SK-MEL-5 (cell line): ENCODE data around the gene RUSC1. TPM values are rescaled to one million over a fixed set of nuclear protein-coding genes. Genes with fewer than 3 reads are reported as not detected.
A peak's percentile ranks its signal among the peaks of the same experiment; 100 is the strongest.
"Not testable (repeated sequence)": the region's sequence is repeated elsewhere in the genome, so short reads cannot be mapped to it uniquely, and the experiment has no call there.

ENCODE experiments used
- DNase-seq: peaks from one replicate; pipeline ENCODE4 v3.0.0-alpha.2; 2016; ENCODE audit warnings: low read depth, low spot score
- in situ Hi-C: cut with HindIII; loops from 2 replicates; pipeline ENCODE4 v1.10.0; 2016; ENCODE audit warnings: low sequenced_read_pairs, high pct_unique_total_duplicates, low pct_unique_long_range_greater_than_20kb
- total RNA-seq: library from RNA; depleted of rRNA; stranded (reverse); fragments of >200 nt; shearing (Covaris generic); gene quantifications from 2 replicates; pipeline ENCODE4 v1.2.3, GENCODE V29; 2014

RUSC1 gene
- total RNA-seq, 1 experiment from 2014 or later, result 8.3 TPM

DNA sequence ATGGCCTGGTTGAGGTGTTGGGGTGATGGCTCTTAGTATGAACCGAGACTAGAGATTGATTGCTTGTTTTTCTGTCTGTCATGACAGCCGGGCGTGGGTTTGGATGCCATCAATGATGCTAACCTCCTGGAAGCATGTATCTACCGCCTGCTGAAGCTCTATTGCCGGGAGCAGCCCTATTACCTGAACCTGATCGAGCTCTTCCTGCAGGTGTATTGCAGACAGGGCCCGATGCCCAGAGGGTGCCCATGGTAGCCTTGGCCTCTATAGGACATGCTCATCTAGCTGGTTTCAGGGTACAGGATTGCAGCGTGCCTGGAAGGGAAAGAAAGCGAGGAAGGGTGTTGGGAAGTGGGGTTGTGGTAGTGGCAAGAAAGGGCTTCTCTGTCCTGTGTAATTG is 2.6 kb upstream of the RUSC1 start:
- DNase-seq, result no peak
- in situ Hi-C loops, result no loop called here

DNA sequence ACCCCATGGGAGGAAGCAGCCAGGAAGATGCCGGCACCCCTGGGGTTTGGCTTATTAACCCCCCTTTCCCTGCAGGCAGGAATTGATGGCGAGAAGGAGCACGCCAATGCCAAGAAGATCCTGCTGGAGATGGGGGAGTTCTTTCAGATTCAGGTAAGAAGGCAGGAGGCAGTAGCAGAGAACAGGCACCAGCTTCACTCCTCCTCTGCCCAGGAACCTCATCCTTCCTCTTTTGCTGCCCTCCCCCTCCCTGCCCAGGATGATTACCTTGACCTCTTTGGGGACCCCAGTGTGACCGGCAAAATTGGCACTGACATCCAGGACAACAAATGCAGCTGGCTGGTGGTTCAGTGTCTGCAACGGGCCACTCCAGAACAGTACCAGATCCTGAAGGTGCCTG is 1.2 kb upstream of the RUSC1 start:
- DNase-seq, result no peak
- in situ Hi-C loops, result no loop called here

DNA sequence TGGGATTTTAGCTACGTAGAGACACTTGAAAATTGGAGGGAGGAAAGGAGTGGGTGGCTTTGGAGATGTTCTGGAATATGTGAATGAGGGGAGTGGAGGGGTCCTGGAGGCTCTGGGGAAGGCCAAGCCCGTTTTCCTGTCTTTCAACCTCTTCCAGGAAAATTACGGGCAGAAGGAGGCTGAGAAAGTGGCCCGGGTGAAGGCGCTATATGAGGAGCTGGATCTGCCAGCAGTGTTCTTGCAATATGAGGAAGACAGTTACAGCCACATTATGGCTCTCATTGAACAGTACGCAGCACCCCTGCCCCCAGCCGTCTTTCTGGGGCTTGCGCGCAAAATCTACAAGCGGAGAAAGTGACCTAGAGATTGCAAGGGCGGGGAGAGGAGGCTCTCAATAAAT is 442 bp upstream of the RUSC1 start:
- no peak for DNase-seq
- in situ Hi-C loops, result no loop called here

DNA sequence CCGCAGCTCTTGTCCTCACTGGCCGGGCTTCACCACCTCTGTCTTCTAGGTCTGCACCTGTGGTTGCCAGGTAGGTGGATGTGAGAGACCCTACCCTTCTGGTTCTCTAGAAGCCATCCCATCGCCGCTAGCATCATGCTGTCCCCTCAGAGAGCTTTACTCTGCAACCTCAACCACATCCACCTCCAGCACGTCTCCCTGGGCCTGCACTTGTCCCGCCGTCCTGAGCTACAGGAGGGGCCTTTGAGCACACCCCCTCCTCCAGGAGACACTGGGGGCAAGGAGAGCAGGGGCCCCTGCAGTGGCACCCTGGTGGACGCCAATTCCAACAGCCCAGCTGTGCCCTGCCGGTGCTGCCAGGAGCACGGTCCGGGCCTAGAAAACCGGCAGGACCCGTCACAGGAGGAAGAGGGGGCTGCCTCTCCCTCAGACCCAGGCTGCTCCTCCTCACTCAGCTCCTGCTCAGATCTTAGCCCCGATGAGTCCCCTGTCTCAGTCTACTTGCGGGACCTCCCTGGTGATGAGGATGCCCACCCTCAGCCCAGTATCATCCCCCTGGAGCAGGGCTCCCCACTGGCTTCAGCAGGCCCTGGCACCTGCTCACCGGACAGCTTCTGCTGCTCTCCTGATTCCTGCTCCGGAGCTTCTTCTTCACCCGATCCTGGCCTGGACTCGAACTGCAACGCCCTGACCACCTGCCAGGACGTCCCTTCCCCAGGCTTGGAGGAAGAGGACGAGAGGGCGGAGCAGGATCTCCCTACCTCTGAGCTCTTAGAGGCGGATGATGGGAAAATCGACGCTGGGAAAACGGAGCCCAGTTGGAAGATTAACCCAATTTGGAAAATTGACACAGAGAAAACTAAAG is 1.2 kb downstream of the RUSC1 start:
- in situ Hi-C loops, result no loop called here
- no peak for DNase-seq

DNA sequence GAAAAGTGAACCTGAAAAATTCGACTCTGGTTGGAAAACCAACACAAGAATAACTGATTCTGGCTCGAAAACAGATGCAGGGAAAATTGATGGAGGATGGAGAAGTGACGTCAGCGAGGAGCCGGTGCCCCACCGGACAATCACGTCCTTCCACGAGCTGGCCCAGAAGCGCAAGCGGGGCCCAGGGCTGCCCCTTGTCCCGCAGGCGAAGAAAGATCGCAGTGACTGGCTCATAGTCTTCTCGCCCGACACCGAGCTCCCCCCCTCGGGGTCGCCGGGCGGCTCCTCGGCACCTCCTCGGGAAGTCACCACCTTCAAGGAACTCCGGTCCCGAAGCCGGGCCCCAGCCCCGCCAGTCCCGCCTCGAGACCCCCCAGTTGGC is 1.9 kb downstream of the RUSC1 start:
- in situ Hi-C loops, result no loop called here
- peak; percentile 30 for DNase-seq

DNA sequence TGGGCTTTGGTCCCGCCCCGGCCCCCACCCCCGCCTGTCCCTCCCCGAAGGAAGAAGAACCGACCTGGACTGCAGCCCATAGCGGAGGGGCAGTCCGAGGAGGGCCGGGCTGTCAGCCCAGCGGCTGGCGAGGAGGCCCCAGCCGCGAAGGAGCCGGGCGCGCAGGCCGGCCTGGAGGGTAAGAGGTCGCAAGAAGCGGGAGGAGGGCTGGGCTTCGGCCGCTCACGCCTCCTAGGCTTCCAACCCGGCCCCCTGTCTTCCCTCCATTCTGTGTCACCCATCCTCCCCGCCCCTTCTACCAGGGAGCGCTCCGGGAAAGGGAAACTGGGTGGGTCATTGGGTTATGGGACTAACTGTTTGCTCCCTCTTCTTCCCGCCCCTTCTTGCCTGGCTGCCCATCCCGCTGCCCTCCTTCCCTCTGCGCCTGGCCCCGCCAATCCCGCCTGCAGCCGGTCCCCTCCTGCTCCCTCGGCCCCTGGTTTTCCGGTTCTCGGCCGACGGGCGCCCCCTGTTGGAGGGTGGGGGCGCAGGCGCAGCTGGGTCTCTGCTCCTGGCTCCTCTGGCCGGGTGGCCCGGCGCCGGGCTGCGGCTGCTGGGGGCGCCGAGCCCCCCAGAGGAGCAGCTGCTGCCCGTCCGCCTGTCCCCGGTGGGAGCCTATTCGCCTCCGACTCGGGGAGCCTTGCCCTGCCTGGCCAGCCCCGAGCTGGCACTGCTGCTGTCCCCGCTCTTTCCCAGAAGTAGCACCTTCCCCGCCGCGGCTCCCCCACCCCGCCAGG is 2.4 kb downstream of the RUSC1 start:
- peak; percentile 94 for DNase-seq
- in situ Hi-C loops, result no loop called here

DNA sequence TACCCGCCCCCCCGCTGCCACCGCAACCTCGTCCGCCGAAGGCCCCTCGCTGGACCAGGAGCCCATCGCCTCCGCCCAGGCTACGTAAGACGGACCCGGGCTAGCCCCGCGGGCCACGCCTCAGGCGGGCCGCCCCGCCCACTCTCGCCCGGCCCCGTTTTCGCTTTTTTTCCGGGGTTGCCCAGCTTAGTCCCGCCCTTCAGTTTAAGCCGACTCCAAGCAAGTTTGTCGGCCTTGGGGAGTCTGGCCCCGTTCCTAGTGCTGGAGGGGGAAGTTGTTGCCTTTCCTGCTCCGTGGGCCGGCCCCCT is 3.0 kb downstream of the RUSC1 start:
- in situ Hi-C loops, result no loop called here
- DNase-seq, result peak; percentile 67

DNA sequence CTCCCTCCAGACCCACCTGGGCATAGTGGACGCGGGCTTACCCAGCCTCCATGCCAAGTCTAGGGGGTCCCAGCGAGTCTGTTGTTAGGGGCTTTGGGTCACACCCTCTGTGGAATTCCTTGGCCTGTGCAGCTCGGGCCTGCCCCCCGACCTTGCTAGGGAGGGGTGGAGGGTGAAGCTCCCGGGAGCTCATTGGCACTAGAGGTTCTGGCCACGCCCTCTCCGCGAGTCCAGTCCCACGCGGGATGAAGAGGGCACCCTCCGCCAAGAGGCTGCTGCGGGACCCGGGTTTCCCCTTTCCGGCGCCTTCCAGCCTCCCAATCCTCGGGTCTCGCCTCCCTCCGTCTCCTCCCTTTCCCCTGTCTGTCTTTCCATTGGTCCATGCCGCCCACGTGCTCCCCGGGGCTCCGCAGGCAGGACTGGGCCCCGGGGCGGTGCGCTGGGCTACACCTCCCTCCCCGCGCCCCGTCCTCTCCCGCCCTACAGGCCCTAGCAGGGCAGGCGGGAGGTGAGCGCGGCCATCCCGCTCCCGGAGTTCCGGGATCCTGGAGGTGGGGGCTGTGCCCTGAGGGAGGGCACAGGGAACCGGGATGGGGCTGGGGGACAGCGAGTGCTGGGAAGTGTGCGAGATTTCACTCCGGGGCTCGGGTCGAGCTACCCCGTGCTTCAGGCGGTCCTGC is 3.5 kb downstream of the RUSC1 start:
- DNase-seq, result peak; percentile 95
- in situ Hi-C loops, result no loop called here

DNA sequence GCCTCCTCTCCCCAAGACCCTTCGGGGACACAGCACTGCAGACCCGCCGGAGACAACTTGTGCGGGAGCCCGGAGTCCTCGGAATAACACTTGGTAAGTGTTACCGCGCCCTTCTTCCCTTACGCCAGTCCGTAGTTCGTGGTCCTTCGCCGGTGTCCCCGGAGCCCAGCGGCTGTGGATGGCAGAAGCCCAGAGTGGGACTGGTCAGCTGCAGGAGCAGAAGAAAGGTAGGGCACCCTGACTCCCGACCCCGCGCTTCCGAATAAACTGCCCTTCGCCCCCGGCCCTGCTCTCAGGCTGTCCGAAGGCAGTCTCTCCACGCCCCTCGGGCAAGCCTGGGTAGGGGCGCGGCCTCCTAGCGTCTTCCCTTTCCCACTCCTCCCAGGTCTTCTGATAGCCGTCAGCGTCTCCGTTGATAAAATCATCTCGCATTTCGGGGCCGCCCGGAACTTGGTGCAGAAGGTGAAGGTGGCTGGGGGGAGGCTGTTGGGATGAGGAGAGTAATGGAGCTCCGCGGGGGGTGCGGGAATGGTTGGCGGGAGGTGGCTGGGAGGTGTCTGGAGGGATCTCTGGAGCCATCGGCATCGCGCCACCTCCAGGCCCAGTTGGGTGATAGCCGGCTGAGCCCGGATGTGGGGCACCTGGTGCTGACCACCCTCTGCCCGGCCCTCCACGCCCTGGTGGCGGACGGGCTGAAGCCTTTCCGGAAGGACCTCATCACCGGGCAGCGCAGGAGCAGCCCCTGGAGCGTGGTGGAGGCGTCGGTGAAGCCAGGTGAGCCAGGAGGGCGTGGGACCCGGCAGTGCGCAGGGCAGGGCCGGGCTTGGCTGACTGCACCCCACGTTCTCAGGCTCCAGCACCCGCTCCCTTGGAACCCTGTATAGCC is 4.3 kb downstream of the RUSC1 start:
- in situ Hi-C loops, result no loop called here
- DNase-seq, result peak; percentile 55

DNA sequence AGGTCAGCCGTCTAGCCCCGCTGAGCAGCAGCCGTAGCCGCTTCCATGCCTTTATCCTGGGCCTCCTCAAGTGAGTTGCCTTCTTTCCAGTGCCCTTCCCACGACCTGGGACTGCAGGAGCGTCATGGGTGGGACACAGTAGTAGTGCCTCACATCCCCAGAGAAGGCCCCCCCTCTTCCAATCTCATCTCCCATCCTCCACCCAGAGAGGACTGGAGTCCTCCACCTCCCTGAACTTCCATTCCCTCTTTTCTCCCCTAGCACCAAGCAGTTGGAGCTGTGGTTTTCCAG is 4.9 kb downstream of the RUSC1 start:
- DNase-seq, result no peak
- in situ Hi-C loops, result no loop called here

DNA sequence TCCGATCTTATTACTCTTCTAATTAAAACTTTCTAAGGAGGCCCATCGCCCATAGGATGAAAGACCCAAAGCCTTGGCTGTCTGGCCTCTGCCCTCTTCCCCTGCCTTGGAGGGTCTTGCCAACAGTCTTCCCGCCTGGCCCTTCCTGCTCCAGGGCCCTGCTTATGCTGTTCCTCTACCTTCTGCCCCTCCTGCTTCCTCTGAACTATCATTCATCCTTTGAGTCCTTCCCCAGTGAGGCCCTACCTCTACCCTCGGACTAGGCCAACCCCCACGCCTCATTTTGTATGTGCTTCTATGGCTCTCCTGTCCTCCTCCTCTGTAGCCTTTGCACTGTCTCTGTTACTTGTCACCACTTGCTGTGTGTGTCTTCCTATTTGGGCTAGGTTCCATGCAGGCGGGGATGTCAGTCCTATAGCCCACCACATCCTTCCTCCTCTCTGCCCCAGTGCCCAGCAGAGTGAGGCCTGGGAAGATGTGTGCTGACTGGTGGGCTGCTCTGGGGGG is 5.4 kb downstream of the RUSC1 start:
- no peak for DNase-seq
- in situ Hi-C loops, result no loop called here

DNA sequence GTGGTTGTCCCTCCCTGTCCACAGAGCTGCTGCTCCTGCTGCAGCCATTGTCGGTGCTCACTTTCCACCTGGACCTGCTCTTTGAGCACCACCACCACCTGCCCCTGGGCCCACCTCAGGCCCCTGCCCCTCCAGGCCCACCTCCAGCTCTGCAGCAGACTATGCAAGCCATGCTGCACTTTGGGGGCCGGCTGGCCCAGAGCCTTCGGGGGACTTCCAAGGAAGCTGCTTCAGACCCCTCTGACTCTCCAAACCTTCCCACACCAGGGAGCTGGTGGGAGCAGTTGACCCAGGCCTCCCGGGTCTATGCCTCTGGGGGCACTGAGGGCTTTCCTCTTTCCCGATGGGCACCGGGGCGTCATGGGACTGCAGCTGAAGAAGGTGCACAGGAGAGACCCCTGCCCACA is 5.9 kb downstream of the RUSC1 start:
- DNase-seq, result no peak
- in situ Hi-C loops, result no loop called here

DNA sequence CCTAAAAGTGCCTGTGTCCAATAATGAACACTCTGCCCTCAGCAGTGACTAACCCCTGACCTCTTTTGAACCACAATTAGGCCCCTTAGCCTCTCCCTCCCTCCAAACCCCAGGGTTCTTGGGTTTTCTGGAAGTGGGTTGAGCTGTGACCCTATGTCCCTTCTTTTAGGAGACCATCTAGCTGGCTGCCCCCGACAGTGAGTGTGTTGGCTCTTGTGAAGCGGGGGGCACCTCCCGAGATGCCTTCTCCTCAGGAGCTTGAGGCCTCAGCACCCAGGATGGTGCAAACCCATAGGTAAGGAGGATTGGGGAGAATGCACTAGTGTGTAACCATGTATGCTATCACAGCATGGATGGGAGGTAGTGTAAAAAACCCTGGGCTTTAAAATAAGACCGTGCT is 7.3 kb downstream of the RUSC1 start:
- DNase-seq, result no peak
- in situ Hi-C loops, result no loop called here

DNA sequence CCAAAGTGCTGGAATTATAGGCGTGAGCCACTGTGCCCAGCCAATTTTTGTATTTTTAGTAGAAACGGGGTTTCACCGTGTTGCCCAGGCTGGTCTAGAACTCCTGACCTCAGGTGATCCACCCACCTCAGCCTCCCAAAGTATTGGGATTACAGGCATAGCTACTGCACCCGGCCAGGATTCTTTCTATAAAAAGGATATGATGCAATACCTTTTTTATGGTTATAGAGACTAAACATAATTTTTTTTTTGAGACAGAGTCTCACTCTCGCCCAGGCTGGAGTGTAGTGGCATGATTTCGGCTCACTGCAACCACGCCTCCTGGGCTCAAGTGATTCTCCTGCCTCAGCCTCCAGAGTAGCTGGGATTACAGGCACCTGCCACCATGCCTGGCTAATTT is 8.2 kb downstream of the RUSC1 start:
- DNase-seq, in situ Hi-C loops: not testable (repeated sequence)

DNA sequence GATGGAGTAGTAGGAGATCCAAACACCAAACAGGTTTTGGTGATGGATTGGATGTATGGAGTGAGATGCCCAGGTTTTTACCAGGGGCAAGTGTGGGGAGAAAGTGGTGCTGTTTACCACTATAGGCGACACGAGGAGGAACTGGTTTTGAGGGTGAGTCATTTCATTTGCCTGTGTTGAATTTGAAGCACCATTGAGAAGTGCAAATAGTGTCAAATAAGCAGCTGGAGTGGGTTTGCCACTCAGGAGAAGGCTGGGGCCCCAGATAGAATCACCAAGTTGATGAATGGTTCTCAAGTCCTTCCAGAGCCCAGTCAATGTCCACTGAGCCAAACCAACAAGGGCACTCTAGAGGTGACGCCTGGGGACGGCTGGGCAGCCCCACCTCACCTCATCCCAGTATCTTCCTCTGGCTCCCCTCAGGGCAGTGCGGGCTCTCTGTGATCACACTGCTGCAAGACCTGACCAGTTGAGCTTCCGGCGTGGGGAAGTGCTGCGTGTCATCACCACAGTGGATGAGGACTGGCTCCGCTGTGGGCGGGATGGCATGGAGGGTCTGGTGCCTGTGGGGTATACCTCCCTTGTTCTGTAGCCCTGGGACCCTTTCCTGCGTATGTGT is 9.4 kb downstream of the RUSC1 start:
- in situ Hi-C loops, result no loop called here
- no peak for DNase-seq

DNA sequence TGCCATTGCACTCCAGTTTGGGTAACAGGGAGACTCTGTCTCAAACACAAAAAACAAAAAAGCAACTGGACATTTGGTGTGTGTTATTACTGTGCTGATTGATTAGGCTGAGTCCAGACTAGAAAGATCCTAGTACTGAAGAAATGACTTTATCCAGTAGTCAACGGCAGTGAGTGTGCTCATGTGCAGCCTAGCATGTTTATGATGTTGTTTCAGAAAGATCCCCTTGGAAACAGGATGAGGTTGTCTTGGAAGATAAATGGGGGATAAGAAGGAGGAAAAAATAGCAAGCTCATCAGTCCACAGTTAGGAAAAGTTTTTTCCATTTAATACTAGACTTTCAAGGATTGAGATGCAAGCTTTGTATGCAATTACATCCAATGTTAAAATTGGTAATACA is 14.3 kb downstream of the RUSC1 start:
- in situ Hi-C loops, result no loop called here
- no peak for DNase-seq

DNA sequence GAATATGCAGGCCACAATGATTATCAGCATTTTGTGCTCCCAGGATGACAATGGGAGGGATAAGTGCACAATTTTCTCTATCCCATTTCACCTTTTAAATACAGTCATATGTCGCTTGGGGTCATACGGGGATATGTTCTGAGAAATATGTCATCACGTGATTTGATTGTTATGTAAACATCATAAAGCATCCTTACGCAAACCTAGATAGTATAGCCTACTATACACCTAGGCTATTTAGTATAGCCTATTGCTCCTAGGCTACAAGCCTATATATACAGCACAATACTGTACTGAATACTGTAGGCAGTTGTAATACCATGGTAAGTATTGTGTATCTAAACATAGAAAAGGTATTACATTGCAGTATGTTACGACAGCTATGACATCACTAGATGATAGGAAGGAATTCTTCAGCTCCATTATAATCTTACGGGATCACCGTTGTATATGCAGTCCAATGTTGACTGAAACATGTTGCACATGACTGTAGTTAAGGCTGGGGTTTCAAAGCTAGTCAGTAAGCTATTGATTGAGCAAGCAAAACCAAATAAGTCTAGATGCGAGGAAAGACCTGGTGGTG is 18.9 kb downstream of the RUSC1 start:
- in situ Hi-C loops, result no loop called here
- no peak for DNase-seq
